Astrocyte (in vitro differentiated cells and primary cell): Measurements from ENCODE around the gene TPM2. TPM values are rescaled to one million over a fixed set of nuclear protein-coding genes. Genes with fewer than 3 reads are reported as not detected.

ENCODE experiments used
- DNase-seq: peaks from one replicate; pipeline ENCODE4 v3.0.0-alpha.2; 2010; ENCODE audit warnings: low read depth
- FAIRE-seq: peaks from 2 replicates; lab custom pipeline; 2011; peaks lifted over from hg19 to GRCh38; lab: Jason Lieb, UNC
- H2AFZ ChIP-seq: 2 replicates; pipeline ENCODE4 v1.6.0; 2012; ENCODE audit warnings: low read depth, low read length, inconsistent platforms
- H3K27ac ChIP-seq: 2 replicates; pipeline ENCODE4 v1.5.1; 2011; ENCODE audit warnings: low read depth, low read length, inconsistent platforms
- H3K27me3 ChIP-seq: 2 replicates; pipeline ENCODE4 v1.6.0; 2011; ENCODE audit warnings: low read length, inconsistent platforms; ENCODE audit not compliant: insufficient read depth
- H3K36me3 ChIP-seq: 2 replicates; pipeline ENCODE4 v1.5.1; 2011; ENCODE audit warnings: low read length, inconsistent platforms; ENCODE audit not compliant: insufficient read depth
- H3K4me1 ChIP-seq: 2 replicates; pipeline ENCODE4 v1.5.1; 2011; ENCODE audit warnings: low read length, inconsistent platforms; ENCODE audit not compliant: insufficient read depth
- H3K4me2 ChIP-seq: 2 replicates; pipeline ENCODE4 v1.6.0; 2012; ENCODE audit warnings: low read length, inconsistent platforms
- H3K4me3 ChIP-seq: 2 replicates; pipeline ENCODE4 v1.5.1; 2011; ENCODE audit warnings: low read depth, mild to moderate bottlenecking, low read length, inconsistent platforms; ENCODE audit not compliant: insufficient read depth
- H3K79me2 ChIP-seq: 2 replicates; pipeline ENCODE4 v1.6.0; 2012; ENCODE audit warnings: mild to moderate bottlenecking, low read length, inconsistent platforms; ENCODE audit not compliant: insufficient read depth
- H3K9ac ChIP-seq: 2 replicates; pipeline ENCODE4 v1.6.0; 2012; ENCODE audit warnings: mild to moderate bottlenecking, low read length, inconsistent platforms
- H3K9me3 ChIP-seq: 2 replicates; pipeline ENCODE4 v1.5.1; 2012; ENCODE audit warnings: low read depth, mild to moderate bottlenecking, low read length, inconsistent platforms; ENCODE audit not compliant: insufficient read depth
- H4K20me1 ChIP-seq: 2 replicates; pipeline ENCODE4 v1.6.0; 2012; ENCODE audit warnings: low read length, inconsistent platforms; ENCODE audit not compliant: insufficient read depth
- H3K27ac Mint-ChIP-seq: one replicate; pipeline ENCODE4 v1.8.0; 2021; ENCODE audit warnings: mild to moderate bottlenecking, mixed read lengths; ENCODE audit not compliant: unreplicated experiment
- H3K27me3 Mint-ChIP-seq: one replicate; pipeline ENCODE4 v1.8.0; 2021; ENCODE audit warnings: low read depth, mixed read lengths; ENCODE audit not compliant: unreplicated experiment
- H3K36me3 Mint-ChIP-seq: one replicate; pipeline ENCODE4 v1.8.0; 2021; ENCODE audit warnings: low read depth, mixed read lengths; ENCODE audit not compliant: unreplicated experiment
- H3K4me1 Mint-ChIP-seq: one replicate; pipeline ENCODE4 v1.8.0; 2021; ENCODE audit warnings: low read depth, mixed read lengths; ENCODE audit not compliant: unreplicated experiment
- H3K4me3 Mint-ChIP-seq: one replicate; pipeline ENCODE4 v1.8.0; 2021; ENCODE audit warnings: mild to moderate bottlenecking, moderate library complexity, mixed read lengths; ENCODE audit not compliant: unreplicated experiment
- H3K9me3 Mint-ChIP-seq: one replicate; pipeline ENCODE4 v1.8.0; 2021; ENCODE audit warnings: mild to moderate bottlenecking, mixed read lengths; ENCODE audit not compliant: unreplicated experiment
- CTCF ChIP-seq: IDR thresholded peaks from 2 replicates; pipeline ENCODE4 v1.5.1; 2011; ENCODE audit warnings: low read depth, mild to moderate bottlenecking, inconsistent platforms, low read length, moderate library complexity; ENCODE audit not compliant: insufficient read depth
- EZH2 ChIP-seq: IDR thresholded peaks from 2 replicates; pipeline ENCODE4 v1.6.1; 2012; ENCODE audit warnings: mild to moderate bottlenecking, low read length, inconsistent platforms; ENCODE audit not compliant: insufficient read depth
- total RNA-seq: library from RNA; stranded (reverse); gene quantifications from 2 replicates; pipeline ENCODE4 v1.2.1, GENCODE V29; 2021

Gene TPM2
- total RNA-seq, 1 donor from 2014 or later, result 2,001 TPM

GRCh38 chr9:35649431-35650340 lies 40.0 kb downstream of the TPM2 start:
- Histone ChIP-seq H3K4me2 (peak overlapping the region; percentile 62), H3K27ac (no peak overlapping the region), H3K9me3 (no peaks in the 10 kb centered on the region), H4K20me1 (no peaks in the 10 kb centered on the region), H3K36me3 (no peaks in the 10 kb centered on the region), H3K27me3 (no peaks in the 10 kb centered on the region), H3K4me1 (peaks cover 16% of the 10 kb centered on the region), H3K4me3 (no peak overlapping the region), H3K9ac (no peak overlapping the region), H3K79me2 (no peaks in the 10 kb centered on the region), H2AFZ (peak overlapping the region; percentile 41)
- Mint-ChIP-seq H3K4me1 (peaks cover 11% of the 10 kb centered on the region), H3K27me3 (no peaks in the 10 kb centered on the region), H3K27ac (no peak overlapping the region), H3K4me3 (peak overlapping the region; percentile 27), H3K9me3 (no peaks in the 10 kb centered on the region), H3K36me3 (no peaks in the 10 kb centered on the region)
- TF ChIP-seq CTCF, result no peak
- TF ChIP-seq EZH2, result no peak
- DNase-seq (peak; percentile 8), FAIRE-seq (no peak)

- peak overlapping the region; percentile 88 for H3K4me2 ChIP-seq
- peak overlapping the region; percentile 83 for H2AFZ ChIP-seq
- no peaks in the 10 kb centered on the region for H3K36me3 ChIP-seq
- H3K4me1 Mint-ChIP-seq, result peaks cover 11% of the 10 kb centered on the region
- peaks cover 2% of the 10 kb centered on the region for H3K36me3 Mint-ChIP-seq
- no peak overlapping the region for H3K27ac ChIP-seq
- peak overlapping the region; percentile 79 for H3K9ac ChIP-seq
- H3K4me3 Mint-ChIP-seq, result peak overlapping the region; percentile 88
- no peaks in the 10 kb centered on the region for H3K9me3 ChIP-seq
- DNase-seq, result peak; percentile 57
- H3K9me3 Mint-ChIP-seq, result no peaks in the 10 kb centered on the region
- no peaks in the 10 kb centered on the region for H4K20me1 ChIP-seq
- no peaks in the 10 kb centered on the region for H3K79me2 ChIP-seq
- H3K27ac Mint-ChIP-seq, result peak overlapping the region; percentile 77
- H3K27me3 ChIP-seq, result no peaks in the 10 kb centered on the region
- TF ChIP-seq EZH2, result no peak
- peak; percentile 55 for TF ChIP-seq CTCF
- H3K4me3 ChIP-seq, result peak overlapping the region; percentile 73
- no peak for FAIRE-seq
- H3K27me3 Mint-ChIP-seq, result no peaks in the 10 kb centered on the region
- peaks cover 16% of the 10 kb centered on the region for H3K4me1 ChIP-seq
These were observed 43.0 kb downstream of the TPM2 start for GRCh38 chr9:35646533-35647265.
